Measurements from ENCODE around the gene ADD2. TPM values are rescaled to one million over a fixed set of nuclear protein-coding genes. Genes with fewer than 3 reads are reported as not detected.
"Not testable (repeated sequence)": the region's sequence is repeated elsewhere in the genome, so short reads cannot be mapped to it uniquely, and the experiment has no call there.

Gene ADD2
- total RNA-seq, 2 experiments from 2014 or later: 4.4 to 6.4 TPM

- H3K9me3 ChIP-seq (ENCODE audit: control insufficient read depth in 1 of 2, insufficient read depth in 1 of 2, low read length in 2 of 2): no peaks in the 10 kb centered on the region
- H3K27me3 ChIP-seq (ENCODE audit: control insufficient read depth in 1 of 2, insufficient read depth in 2 of 2, low read length in 2 of 2): no peaks in the 10 kb centered on the region
- Mint-ChIP-seq H3K4me3 (no peak overlapping the region), H3K27ac (no peak overlapping the region), H3K9me3 (peaks cover 3% of the 10 kb centered on the region), H3K27me3 (no peaks in the 10 kb centered on the region), H3K36me3 (ENCODE audit: low read depth) (peaks cover 10% of the 10 kb centered on the region), H3K4me1 (ENCODE audit: low read depth) (no peaks in the 10 kb centered on the region)
- intact Hi-C loops (cut with DNase I, micrococcal nuclease): no loop called here
- ATAC-seq (ENCODE audit: poor library complexity) (no peak), DNase-seq (no peak)
- ChIA-PET POLR2A (no interaction called here), CTCF (no interaction called here)
- H3K4me1 ChIP-seq (ENCODE audit: insufficient read depth, low read length): no peaks in the 10 kb centered on the region
- H3K27ac ChIP-seq (ENCODE audit: low read depth in 1 of 2, low read length in 2 of 2): no peak overlapping the region
- TF ChIP-seq, protein P1, sequence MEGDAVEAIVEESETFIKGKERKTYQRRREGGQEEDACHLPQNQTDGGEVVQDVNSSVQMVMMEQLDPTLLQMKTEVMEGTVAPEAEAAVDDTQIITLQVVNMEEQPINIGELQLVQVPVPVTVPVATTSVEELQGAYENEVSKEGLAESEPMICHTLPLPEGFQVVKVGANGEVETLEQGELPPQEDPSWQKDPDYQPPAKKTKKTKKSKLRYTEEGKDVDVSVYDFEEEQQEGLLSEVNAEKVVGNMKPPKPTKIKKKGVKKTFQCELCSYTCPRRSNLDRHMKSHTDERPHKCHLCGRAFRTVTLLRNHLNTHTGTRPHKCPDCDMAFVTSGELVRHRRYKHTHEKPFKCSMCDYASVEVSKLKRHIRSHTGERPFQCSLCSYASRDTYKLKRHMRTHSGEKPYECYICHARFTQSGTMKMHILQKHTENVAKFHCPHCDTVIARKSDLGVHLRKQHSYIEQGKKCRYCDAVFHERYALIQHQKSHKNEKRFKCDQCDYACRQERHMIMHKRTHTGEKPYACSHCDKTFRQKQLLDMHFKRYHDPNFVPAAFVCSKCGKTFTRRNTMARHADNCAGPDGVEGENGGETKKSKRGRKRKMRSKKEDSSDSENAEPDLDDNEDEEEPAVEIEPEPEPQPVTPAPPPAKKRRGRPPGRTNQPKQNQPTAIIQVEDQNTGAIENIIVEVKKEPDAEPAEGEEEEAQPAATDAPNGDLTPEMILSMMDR (IDR thresholded peaks at IDR 0.05): no peak
- H3K36me3 ChIP-seq (ENCODE audit: insufficient read depth, low read length): no peaks in the 10 kb centered on the region
- H3K4me3 ChIP-seq (ENCODE audit: low read length): no peak overlapping the region
Observed at GRCh38 chr2:70743677-70744076, 24.3 kb downstream of the ADD2 start.

DNA sequence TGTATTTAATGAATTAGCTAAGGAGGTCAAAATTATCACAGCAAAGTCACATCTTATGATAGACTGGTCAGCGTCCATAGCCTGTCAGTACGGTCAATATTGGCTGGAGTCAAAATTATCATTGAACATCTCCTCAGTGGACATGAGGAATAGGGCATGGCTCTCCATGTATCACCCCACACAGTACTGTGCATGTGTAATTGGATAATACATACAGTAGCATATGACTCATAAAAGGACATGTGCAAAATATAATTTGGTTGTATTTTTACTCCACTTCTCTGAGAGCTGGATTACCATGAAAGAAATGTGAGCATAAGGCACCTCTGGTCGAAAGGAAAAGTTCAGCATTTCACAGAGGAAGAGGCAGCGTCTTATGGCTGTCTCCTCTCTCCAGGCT, 24.9 kb downstream of the ADD2 start:
- Mint-ChIP-seq H3K36me3 (ENCODE audit: low read depth) (peaks cover 10% of the 10 kb centered on the region), H3K27ac (no peak overlapping the region), H3K4me3 (no peak overlapping the region), H3K27me3 (no peaks in the 10 kb centered on the region), H3K4me1 (ENCODE audit: low read depth) (no peaks in the 10 kb centered on the region), H3K9me3 (peaks cover 3% of the 10 kb centered on the region)
- ChIA-PET POLR2A (no interaction called here), CTCF (no interaction called here)
- ATAC-seq (ENCODE audit: poor library complexity) (no peak), DNase-seq (no peak)
- no peaks in the 10 kb centered on the region for H3K4me1 ChIP-seq (ENCODE audit: insufficient read depth, low read length)
- intact Hi-C loops (cut with DNase I, micrococcal nuclease): no loop called here
- H3K27me3 ChIP-seq (ENCODE audit: control insufficient read depth in 1 of 2, insufficient read depth in 2 of 2, low read length in 2 of 2): peaks cover 0 to 5% of the 10 kb centered on the region in 2 experiments
- H3K9me3 ChIP-seq (ENCODE audit: control insufficient read depth in 1 of 2, insufficient read depth in 1 of 2, low read length in 2 of 2): no peaks in the 10 kb centered on the region
- H3K36me3 ChIP-seq (ENCODE audit: insufficient read depth, low read length): no peaks in the 10 kb centered on the region
- no peak overlapping the region for H3K27ac ChIP-seq (ENCODE audit: low read depth in 1 of 2, low read length in 2 of 2)
- TF ChIP-seq, protein P1 (IDR thresholded peaks at IDR 0.05): no peak
- no peak overlapping the region for H3K4me3 ChIP-seq (ENCODE audit: low read length)

- H3K9me3 ChIP-seq (ENCODE audit: control insufficient read depth in 1 of 2, insufficient read depth in 1 of 2, low read length in 2 of 2); DNase-seq; H3K4me3 Mint-ChIP-seq; intact Hi-C loops (cut with DNase I, micrococcal nuclease); CTCF ChIA-PET; ATAC-seq (ENCODE audit: poor library complexity); H3K36me3 ChIP-seq (ENCODE audit: insufficient read depth, low read length); H3K27ac Mint-ChIP-seq; H3K27ac ChIP-seq (ENCODE audit: low read depth in 1 of 2, low read length in 2 of 2); H3K36me3 Mint-ChIP-seq (ENCODE audit: low read depth); H3K27me3 ChIP-seq (ENCODE audit: control insufficient read depth in 1 of 2, insufficient read depth in 2 of 2, low read length in 2 of 2); H3K27me3 Mint-ChIP-seq; H3K4me1 Mint-ChIP-seq (ENCODE audit: low read depth); H3K4me3 ChIP-seq (ENCODE audit: low read length); H3K4me1 ChIP-seq (ENCODE audit: insufficient read depth, low read length); H3K9me3 Mint-ChIP-seq: not testable (repeated sequence)
- POLR2A ChIA-PET: interaction anchor here (0.7 kb wide), 1 partner anchor 98 kb away, joined by 3 read pairs; no protein-coding TSS in a partner anchor
Observed at GRCh38 chr2:70739492-70739891, 28.5 kb downstream of the ADD2 start.

GRCh38 chr2:70738159-70738558, 29.8 kb downstream of the ADD2 start:
- H3K4me1 Mint-ChIP-seq (ENCODE audit: low read depth): peaks cover 15% of the 10 kb centered on the region
- ChIA-PET CTCF (no interaction called here), POLR2A (no interaction called here)
- intact Hi-C loops (cut with DNase I, micrococcal nuclease): no loop called here
- no peak for ATAC-seq (ENCODE audit: poor library complexity)
- no peak overlapping the region for H3K27ac ChIP-seq (ENCODE audit: low read depth in 1 of 2, low read length in 2 of 2)
- peaks cover 3% of the 10 kb centered on the region for H3K9me3 Mint-ChIP-seq
- H3K27me3 Mint-ChIP-seq: no peaks in the 10 kb centered on the region
- no peak for DNase-seq
- H3K36me3 Mint-ChIP-seq (ENCODE audit: low read depth): peaks cover 10% of the 10 kb centered on the region
- no peaks in the 10 kb centered on the region for H3K9me3 ChIP-seq (ENCODE audit: control insufficient read depth in 1 of 2, insufficient read depth in 1 of 2, low read length in 2 of 2)
- no peaks in the 10 kb centered on the region for H3K36me3 ChIP-seq (ENCODE audit: insufficient read depth, low read length)
- H3K27me3 ChIP-seq (ENCODE audit: control insufficient read depth in 1 of 2, insufficient read depth in 2 of 2, low read length in 2 of 2): peaks cover 4 to 5% of the 10 kb centered on the region in 2 experiments
- H3K4me1 ChIP-seq (ENCODE audit: insufficient read depth, low read length): no peaks in the 10 kb centered on the region
- TF ChIP-seq, protein P1 (IDR thresholded peaks at IDR 0.05): no peak
- no peak overlapping the region for H3K4me3 Mint-ChIP-seq
- no peak overlapping the region for H3K4me3 ChIP-seq (ENCODE audit: low read length)
- H3K27ac Mint-ChIP-seq: no peak overlapping the region

Measured in CD4-positive, alpha-beta T cell (primary cell).